Fibroblast of skin of abdomen (primary cell): ENCODE measurements around the gene TENM4.
A peak's percentile ranks its signal among the peaks of the same experiment; 100 is the strongest.

ENCODE experiments used
- DNase-seq: peaks from one replicate; pipeline ENCODE4 v3.0.0-alpha.2; 2013

Gene TENM4

DNA sequence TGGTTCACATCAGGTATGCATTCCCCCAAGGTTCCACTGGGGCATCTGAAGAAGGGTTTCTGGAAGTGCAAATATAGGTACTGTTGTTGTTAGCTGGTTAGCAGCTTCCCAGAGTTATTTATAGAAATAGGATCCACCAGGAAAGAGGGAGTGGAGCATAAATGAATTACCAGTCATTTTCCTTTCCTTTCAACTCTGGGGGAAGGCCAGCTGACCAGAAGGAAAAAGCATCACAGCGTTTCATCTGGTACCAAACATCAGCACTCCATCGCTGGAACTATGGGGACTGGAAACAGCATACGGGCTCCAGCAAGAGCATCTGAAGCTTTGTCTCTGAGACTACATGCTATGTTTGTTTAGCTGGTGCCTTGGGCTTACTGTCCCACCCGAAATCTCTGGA is 487.9 kb downstream of the TENM4 start:
- DNase-seq, result no peak

DNA sequence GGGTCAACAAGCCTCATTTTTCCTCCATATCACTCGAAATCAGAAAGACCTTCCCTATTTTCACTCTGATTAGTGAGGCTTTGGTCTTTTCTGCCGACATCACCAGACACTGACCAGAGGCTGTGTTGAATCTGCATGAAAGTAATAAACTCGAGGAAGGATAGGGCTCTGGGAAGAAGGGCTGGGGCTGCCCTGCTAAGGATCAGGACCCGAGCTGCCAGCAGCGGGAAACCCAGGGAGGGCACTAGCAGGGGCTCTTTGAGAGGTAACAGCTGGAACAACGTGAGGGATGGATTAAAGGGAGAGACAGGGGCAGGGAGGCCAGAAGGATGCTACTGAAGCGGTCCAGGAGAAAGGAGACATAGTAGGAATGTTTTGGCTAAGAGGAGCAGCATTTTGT is 488.7 kb downstream of the TENM4 start:
- DNase-seq, result no peak

GRCh38 chr11:78949976-78950690 is 490.7 kb downstream of the TENM4 start:
- no peak for DNase-seq

- peak; percentile 68 for DNase-seq
Observed at GRCh38 chr11:78946945-78947902, 493.6 kb downstream of the TENM4 start.

DNA sequence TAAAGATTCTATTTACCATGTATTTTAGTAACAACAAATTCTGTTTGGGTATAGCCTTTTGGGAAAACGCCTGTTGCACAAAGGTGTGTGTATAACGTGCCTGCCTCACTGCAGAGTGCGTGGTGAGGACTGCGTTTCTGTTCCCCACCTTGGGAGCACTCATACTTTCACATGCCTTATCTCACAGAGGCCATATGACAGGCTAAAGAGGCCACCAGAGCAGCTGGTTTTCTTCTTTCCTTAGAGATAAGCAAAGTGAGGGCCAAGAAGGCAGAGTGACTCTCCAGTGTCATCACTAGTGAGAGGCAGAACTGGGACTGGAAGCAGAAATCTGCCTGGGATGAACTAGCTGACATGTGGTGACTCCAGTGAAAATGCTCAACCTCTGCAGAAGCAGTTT is 497.0 kb downstream of the TENM4 start:
- no peak for DNase-seq

DNA sequence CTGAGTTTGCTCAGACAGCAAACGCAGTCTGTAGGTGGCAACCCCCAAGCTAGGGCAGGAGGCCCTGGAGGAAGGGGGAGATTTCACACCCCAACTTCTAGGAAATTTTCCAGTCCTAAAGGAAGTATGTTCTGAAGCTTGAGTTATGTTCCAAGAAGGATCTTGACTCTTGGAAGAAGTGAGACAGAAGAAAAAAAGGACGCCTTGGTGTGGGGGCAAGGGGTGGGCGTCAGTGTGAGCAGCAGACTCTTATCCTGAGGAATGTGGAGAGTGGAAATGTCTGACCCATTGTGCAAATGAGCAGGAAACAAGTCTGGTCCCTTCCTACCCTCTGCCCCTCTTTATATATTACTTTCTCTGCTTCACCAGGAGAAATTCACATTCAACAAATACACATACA is 497.7 kb downstream of the TENM4 start:
- DNase-seq, result no peak

DNA sequence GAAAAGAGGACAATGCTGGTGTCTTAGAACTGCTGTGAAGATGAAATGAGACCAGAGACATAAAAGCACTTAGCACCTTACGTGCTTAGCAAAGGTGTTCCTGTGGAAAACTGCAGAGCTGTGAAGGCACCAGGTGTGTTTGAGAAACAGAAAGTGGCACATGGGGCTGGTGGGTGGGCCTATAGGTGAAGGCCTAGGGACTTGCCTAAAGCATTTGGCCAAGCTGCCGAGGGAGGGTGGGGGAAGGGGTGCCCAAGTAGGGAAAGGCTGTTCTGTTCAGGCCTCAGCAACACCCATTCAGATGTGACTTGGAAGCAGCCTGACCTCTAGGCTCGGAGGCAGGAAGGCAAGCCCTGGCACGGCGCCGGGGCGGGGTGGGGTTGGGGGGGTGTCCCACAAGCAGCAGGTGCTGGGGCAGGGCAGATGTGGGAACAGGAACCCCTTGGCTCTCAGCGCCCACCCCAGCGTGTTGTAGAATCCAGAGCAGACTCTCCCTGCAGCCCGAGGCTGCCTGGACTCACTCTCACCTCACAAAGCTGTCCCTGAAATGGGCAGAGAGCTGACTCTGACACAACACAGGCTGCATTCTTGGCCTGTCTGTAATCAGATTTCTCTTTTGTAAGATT is 499.5 kb downstream of the TENM4 start:
- no peak for DNase-seq

DNA sequence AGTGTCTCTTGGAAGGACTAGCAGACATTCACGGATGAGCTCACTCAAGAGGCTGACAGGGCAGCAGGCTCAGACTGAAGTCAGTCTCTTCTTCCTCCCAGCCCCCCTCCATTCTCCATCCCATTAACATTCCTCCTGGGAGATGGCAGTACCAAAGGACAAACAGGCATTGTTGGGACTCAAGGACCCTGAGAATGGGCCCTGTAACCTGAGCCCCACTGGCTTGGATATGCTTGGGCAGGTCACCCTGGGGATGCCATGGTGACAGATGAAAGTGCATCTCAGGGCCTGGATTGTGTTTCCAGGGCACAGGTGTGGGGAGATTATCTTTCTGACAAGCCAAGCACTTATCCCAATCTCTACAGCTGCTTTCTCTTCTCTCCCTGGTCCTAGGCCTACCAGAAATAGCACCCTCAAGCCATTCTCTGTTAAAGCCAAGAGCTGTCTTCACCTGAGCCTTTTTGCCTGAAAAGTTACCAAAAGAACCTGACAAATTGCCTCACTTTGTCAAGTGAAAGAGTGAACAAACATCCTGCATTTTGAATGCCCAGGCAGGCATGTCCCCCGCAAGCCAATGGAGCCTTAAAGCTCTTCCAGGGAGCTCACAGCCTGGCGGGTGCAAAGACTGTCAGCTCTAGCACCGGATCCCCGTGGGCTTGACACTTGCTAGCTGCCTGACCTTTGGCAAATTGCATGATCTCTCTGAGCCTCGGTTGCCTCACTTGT is 500.2 kb downstream of the TENM4 start:
- DNase-seq, result no peak

DNA sequence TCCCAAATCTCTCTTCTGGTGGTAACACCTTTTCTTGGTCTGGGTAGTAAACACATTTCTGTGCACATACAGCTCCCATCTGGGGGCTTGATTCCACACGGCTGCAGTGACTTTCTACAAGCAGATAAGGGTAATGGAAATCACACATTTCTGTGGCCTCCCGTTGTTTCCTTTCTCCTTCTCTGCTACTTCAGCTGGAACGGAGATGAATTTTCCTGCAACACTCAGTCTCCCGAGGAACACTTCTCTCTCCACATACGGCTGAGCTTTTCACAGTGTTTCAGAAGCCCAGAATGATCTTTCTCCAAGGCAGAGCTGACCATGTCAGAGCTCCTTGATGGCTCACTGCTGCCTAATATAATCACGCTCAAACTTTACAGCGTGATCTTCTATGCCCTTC is 501.9 kb downstream of the TENM4 start:
- DNase-seq, result no peak

DNA sequence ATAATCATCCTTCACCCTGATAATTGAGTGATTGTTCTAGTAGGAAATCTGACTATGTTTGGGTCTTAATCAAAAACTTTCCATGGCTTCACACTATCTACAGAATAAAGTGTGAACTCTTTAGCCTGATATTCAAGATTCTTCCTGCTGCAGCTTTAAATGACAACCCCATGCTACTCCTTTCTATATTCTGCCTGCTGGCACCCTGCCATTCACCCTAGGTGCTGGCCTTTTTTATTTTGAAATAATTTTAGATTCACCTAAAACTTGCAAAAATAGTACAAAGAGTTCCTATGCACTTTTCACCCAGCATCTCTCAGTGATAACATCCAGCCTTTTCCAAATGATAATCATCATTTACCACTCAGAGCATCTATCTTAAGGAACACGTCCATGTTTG is 502.8 kb downstream of the TENM4 start:
- DNase-seq, result no peak

- no peak for DNase-seq
Observed at GRCh38 chr11:78935398-78936068, 505.3 kb downstream of the TENM4 start.

DNA sequence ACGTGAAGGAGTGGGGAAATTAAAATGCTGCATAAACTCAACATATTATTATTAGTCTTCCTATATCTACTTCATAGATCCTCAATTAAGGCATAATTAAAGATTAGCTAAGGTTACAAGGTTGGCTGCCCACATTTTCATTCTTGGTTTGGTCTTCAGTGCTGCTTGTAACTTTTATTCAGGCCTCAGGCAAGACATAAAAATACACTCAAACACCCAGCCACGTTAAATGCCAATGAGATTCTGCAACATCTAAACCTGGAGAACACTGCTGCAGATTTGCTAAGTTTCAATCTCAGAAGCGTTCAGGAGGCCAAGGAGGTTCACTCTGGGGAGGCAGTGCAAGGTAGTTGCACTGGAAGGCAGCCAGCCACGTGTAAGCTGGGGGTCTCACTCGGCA is 507.5 kb downstream of the TENM4 start:
- no peak for DNase-seq

GRCh38 chr11:78932757-78933156 is 508.1 kb downstream of the TENM4 start:
- no peak for DNase-seq

- no peak for DNase-seq
Observed at GRCh38 chr11:78931891-78932290, 508.9 kb downstream of the TENM4 start.

- no peak for DNase-seq
Observed at GRCh38 chr11:78930810-78931523, 509.9 kb downstream of the TENM4 start.

DNA sequence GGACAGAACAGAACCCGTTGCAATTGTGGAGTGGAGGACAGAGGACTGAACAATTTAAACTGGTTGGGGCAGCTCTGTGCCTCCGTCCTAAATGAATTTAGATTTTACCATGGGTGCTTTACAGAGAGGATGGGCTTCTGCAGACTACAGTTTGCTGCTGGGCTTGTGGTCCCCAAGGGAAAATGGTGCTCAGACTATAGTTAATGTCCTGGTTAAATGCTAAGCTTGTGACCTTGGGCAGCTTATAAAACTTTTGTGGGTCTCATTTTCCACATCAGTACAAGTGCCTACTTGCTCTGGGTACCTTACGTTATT is 511.0 kb downstream of the TENM4 start:
- DNase-seq, result no peak

- DNase-seq, result no peak
Observed at GRCh38 chr11:78929207-78929905, 511.5 kb downstream of the TENM4 start.

DNA sequence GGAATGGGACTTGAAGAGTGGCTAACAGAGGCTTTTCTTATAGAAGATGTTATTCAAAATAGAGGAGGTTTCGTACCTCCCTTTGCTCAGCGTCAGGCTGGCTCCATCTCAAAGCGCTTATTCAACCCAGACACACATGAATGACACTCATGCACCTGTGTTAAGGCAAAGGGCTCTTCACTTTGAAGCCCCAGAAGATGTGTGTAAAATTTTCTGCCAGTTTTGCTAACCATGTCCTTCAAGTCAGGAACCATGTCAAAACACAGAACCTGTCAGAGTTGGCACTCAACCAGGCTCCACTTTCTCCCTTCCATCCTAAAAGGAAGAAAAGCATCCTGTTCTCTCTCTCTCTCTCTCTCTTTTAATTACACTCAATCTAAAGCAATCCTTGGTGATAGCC is 513.3 kb downstream of the TENM4 start:
- DNase-seq, result no peak

GRCh38 chr11:78926633-78927338 is 514.0 kb downstream of the TENM4 start:
- peak; percentile 29 for DNase-seq

GRCh38 chr11:78925387-78925786 is 515.4 kb downstream of the TENM4 start:
- no peak for DNase-seq
